Natural killer cell (primary cell): ENCODE data around the gene C22orf15. TPM values are rescaled to one million over a fixed set of nuclear protein-coding genes. Genes with fewer than 3 reads are reported as not detected.

Experiments
- ATAC-seq, 3 donors: fragments of 150-1000 bp in 2 of 3; fragments of 200-7000 bp in 1 of 3; cut with Tn5 transposase; 1 replicate in 1 of 3; 2 replicates in 2 of 3; pipeline ENCODE4 v1.10.0; 2021; ENCODE audit warnings: mild to moderate bottlenecking in 2 of 3, moderate library complexity in 2 of 3
- DNase-seq, 2 donors: peaks; one replicate each; pipeline versions ENCODE4 v3.0.0 to v3.0.0-alpha.2; 2013 to 2021; ENCODE audit warnings: mixed read lengths in 1 of 2
- H3K27ac ChIP-seq: one replicate; pipeline ENCODE4 v1.5.1; 2013; ENCODE audit warnings: mild to moderate bottlenecking, low read length
- H3K27me3 ChIP-seq: one replicate; pipeline ENCODE4 v1.6.1; 2013; ENCODE audit warnings: low read length; ENCODE audit not compliant: control insufficient read depth, insufficient read depth
- H3K36me3 ChIP-seq: one replicate; pipeline ENCODE4 v1.6.1; 2013; ENCODE audit warnings: low read length; ENCODE audit not compliant: control insufficient read depth, insufficient read depth
- H3K4me1 ChIP-seq: one replicate; pipeline ENCODE4 v1.6.1; 2013; ENCODE audit warnings: low read length; ENCODE audit not compliant: control insufficient read depth, insufficient read depth
- H3K4me3 ChIP-seq: one replicate; pipeline ENCODE4 v1.5.1; 2013; ENCODE audit warnings: low read length
- H3K9me3 ChIP-seq: one replicate; pipeline ENCODE4 v1.6.1; 2013; ENCODE audit warnings: low read length; ENCODE audit not compliant: control insufficient read depth, insufficient read depth
- H3K27ac Mint-ChIP-seq, 2 donors: one replicate each; pipeline ENCODE4 v1.8.0; 2022; ENCODE audit warnings: mild to moderate bottlenecking in 2 of 2, mixed read lengths in 2 of 2, moderate library complexity in 1 of 2
- H3K27me3 Mint-ChIP-seq, 2 donors: one replicate each; pipeline ENCODE4 v1.8.0; 2022; ENCODE audit warnings: low read depth in 2 of 2, mixed read lengths in 2 of 2
- H3K36me3 Mint-ChIP-seq: one replicate; pipeline ENCODE4 v1.8.0; 2022; ENCODE audit warnings: mixed read lengths
- H3K4me1 Mint-ChIP-seq, 2 donors: one replicate each; pipeline ENCODE4 v1.8.0; 2022; ENCODE audit warnings: mixed read lengths in 2 of 2
- H3K4me3 Mint-ChIP-seq: one replicate; pipeline ENCODE4 v1.8.0; 2022; ENCODE audit warnings: mild to moderate bottlenecking, moderate library complexity, mixed read lengths
- H3K9me3 Mint-ChIP-seq, 2 donors: one replicate each; pipeline ENCODE4 v1.8.0; 2022; ENCODE audit warnings: mixed read lengths in 2 of 2
- WGBS: methylation state at CpG from one replicate; pipeline ENCODE4 v1.1.7; 2013; ENCODE audit warnings: missing lambda C conversion rate; ENCODE audit not compliant: insufficient coverage; 5-methylcytosine and 5-hydroxymethylcytosine counted together
- intact Hi-C: fragments of 100-400 bp; cut with micrococcal nuclease; formaldehyde crosslinking; loops from one replicate; pipeline ENCODE4 v1.14.2; 2022
- total RNA-seq, 4 donors: library from RNA; stranded (reverse); fragments of 120-200 nt in 1 of 4; gene quantifications; one replicate each; pipeline versions ENCODE4 v1.2.3 to v1.2.4, GENCODE V29; 2013 to 2022
- TF ChIP-seq, protein P1 (sequence below): fragments of 200-600 bp; IDR thresholded peaks from one replicate; pipeline ENCODE4 v1.8.0; 2022; ENCODE audit warnings: antibody characterized with exemption

C22orf15 gene, protein sequence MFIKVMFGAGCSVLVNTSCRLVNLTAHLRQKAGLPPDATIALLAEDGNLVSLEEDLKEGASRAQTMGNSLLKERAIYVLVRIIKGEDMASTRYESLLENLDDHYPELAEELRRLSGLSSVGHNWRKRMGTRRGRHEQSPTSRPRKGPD
- not detected for total RNA-seq
- total RNA-seq (2013) = 0.54 TPM

DNA sequence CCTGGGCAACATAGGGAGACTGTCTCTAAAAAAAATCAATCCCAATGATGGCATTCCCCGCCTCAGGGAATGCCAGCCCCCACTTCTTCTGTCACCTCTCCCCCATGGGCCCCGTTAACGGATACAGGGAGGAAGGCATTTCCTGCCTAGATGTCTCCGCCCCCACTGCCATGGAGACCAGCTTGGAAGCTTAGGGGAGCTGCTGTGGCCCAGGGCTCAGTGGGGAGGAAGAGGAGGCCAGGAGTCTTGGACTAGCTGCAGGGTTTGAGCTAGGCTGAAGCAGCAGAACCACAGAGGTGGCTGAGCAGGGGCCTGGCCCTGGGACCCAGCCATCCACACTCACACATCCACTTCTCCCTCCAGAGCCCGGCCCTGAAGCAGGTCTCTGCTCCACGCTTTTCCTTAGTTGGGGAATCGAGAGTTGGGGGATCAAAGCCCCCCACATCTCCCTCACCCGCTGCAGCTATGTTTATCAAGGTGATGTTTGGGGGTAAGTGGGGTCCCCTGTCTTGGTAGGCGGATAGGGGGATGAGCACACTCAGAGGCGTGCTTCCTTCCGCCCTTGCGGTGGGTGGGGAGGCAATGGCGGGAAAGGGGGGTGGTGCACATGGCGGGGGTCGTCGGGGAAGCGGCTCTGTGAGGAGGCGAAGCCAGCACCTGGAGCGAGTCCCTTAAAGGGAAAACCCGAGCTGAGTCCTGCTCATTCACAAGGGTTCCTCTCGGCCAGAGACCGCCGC, at the start of gene C22orf15:
C22orf15 (plus strand) TSS at position 149 of the 737 bp plus-strand sequence; CDS start at position 466, 317 bp downstream.
- intact Hi-C loops = no loop called here
- H3K4me3 ChIP-seq = peak within 1 kb of the TSS; percentile 18
- H3K27ac ChIP-seq = no peak within 1 kb of the TSS
- H3K36me3 ChIP-seq = no peaks in the 10 kb centered on the region
- Mint-ChIP-seq H3K36me3 (no peaks in the 10 kb centered on the region), H3K4me1 (peaks cover 16 to 36% of the 10 kb centered on the region in 2 donors), H3K9me3 (no peaks in the 10 kb centered on the region), H3K4me3 (peak within 1 kb of the TSS; percentile 71), H3K27me3 (no peaks in the 10 kb centered on the region), H3K27ac (peak within 1 kb of the TSS in 1 of 2 donors; percentile 71)
- DNase-seq = peak in 1 of 2 donors; percentile 43
- TF ChIP-seq, protein P1, sequence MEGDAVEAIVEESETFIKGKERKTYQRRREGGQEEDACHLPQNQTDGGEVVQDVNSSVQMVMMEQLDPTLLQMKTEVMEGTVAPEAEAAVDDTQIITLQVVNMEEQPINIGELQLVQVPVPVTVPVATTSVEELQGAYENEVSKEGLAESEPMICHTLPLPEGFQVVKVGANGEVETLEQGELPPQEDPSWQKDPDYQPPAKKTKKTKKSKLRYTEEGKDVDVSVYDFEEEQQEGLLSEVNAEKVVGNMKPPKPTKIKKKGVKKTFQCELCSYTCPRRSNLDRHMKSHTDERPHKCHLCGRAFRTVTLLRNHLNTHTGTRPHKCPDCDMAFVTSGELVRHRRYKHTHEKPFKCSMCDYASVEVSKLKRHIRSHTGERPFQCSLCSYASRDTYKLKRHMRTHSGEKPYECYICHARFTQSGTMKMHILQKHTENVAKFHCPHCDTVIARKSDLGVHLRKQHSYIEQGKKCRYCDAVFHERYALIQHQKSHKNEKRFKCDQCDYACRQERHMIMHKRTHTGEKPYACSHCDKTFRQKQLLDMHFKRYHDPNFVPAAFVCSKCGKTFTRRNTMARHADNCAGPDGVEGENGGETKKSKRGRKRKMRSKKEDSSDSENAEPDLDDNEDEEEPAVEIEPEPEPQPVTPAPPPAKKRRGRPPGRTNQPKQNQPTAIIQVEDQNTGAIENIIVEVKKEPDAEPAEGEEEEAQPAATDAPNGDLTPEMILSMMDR = no peak
- peak in 2 of 3 donors; percentile 5 to 16 for ATAC-seq
- H3K4me1 ChIP-seq = peaks cover 51% of the 10 kb centered on the region
- H3K9me3 ChIP-seq = no peaks in the 10 kb centered on the region
- no peaks in the 10 kb centered on the region for H3K27me3 ChIP-seq
- WGBS = 25% methylated on average over 20 of the region's 23 CpGs

DNA sequence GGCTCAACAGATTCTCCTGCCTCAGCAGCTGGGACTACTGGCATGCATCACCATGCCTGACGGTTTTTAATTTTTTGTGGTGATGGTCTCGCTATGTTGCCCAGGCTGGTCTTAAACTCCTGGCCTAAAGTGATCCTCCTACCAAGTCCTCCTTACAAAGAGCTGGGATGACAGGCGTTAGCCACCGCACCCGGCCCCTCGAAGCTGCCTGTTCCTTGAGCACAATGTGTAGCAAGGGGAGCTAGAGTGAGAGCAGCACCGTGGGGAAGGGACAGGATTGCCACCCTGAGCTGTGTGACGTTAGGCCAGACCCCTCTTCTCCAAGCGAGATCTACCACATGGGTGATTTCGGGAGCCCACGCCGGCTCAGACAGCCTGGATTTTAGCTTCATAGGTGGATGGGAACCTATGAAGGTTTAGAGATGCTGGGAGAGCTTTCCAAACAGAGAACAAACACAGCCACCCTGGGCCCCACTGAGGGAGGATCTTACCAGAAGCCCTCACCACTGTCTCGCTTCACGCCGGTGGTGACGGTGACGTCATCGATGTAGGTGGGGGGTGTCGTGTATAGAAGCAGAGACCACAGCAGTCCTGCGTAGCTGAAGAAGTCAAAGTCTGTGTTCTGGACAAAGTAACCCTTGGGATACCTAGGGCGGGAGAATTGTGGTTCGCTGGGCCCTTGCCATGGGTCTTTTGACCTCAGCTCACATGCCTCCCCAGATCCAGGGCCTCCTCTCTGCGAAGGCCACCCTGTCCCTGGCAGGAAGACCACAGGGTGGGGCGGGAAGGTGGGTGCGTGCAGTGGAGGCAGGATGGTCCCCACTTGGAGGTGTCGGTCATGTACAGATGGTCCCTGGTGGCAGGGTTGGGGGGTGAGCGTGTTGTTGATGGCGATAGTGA, 48.8 kb upstream of the C22orf15 start:
- Histone ChIP-seq H3K4me3 (no peak overlapping the region), H3K4me1 (peaks cover 25% of the 10 kb centered on the region), H3K27me3 (no peaks in the 10 kb centered on the region), H3K9me3 (no peaks in the 10 kb centered on the region), H3K36me3 (peaks cover 43% of the 10 kb centered on the region), H3K27ac (no peak overlapping the region)
- Mint-ChIP-seq H3K27ac (peak overlapping the region; percentile 45 to 63), H3K9me3 (no peaks in the 10 kb centered on the region), H3K4me1 (peaks cover 32 to 44% of the 10 kb centered on the region in 2 donors), H3K4me3 (peak overlapping the region; percentile 49), H3K36me3 (peaks cover 27% of the 10 kb centered on the region), H3K27me3 (no peaks in the 10 kb centered on the region)
- WGBS = 90% methylated on average over 28 of the region's 28 CpGs
- intact Hi-C loops = no loop called here
- ATAC-seq (no peak), DNase-seq (no peak)
- TF ChIP-seq, protein P1 = no peak

DNA sequence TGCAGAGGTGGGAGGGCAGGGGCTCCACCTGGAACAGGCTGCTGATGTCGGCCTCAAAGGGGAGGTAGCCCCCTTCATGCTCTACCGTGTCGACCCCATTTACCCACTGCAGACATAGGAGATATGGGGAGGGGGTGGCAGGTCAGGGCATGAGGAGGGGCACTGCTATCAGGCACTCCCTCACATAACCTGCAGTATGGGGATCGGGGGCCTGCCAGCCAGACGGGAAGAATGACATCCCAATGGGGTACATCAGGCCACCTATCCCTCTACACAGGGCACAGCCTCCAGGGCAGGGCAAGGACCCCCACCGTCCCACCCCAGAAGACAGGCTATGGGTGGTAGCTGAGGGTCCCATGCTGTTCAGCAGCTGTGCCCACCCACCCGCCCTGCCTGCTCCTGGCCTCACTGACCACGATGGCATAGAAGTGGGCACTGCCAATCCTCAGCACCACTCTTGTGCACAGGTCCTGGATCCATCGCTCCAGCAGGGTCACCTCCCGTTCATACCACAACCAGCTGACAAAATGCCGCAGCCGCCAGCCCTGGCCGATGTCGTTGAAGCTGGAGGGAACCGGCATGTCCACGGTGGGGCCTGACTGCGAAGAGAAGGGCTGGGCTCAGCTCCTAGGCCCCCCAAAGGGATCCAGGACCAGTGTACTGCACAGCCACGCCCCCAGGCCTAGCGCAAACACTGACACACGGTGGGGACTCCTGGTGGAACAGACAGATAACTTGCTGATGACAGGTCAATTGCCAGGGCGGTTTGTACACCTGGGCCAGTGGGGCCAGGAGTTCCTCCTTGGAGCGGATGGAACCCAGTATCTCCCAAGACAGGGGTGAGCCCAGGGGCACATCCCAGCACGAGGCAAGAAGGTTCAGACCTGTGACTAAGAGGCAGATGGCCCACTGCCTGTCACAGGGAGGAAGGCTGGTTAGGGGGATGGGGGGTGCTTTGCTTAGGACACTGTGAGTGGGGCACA, 47.9 kb upstream of the C22orf15 start:
- intact Hi-C loops = no loop called here
- TF ChIP-seq, protein P1 = no peak
- Histone ChIP-seq H3K27ac (no peak overlapping the region), H3K27me3 (no peaks in the 10 kb centered on the region), H3K36me3 (peaks cover 34% of the 10 kb centered on the region), H3K4me1 (peaks cover 25% of the 10 kb centered on the region), H3K4me3 (no peak overlapping the region), H3K9me3 (no peaks in the 10 kb centered on the region)
- H3K27me3 Mint-ChIP-seq = no peaks in the 10 kb centered on the region
- H3K4me1 Mint-ChIP-seq = peaks cover 29 to 40% of the 10 kb centered on the region in 2 donors
- H3K9me3 Mint-ChIP-seq = no peaks in the 10 kb centered on the region
- ATAC-seq (no peak), DNase-seq (no peak)
- WGBS = 93% methylated on average over 21 of the region's 23 CpGs
- H3K27ac Mint-ChIP-seq = peak overlapping the region; percentile 75 to 88
- H3K4me3 Mint-ChIP-seq = peak overlapping the region; percentile 82
- H3K36me3 Mint-ChIP-seq = peaks cover 18% of the 10 kb centered on the region
